Measurements from ENCODE around the gene THSD4. TPM values are rescaled to one million over a fixed set of nuclear protein-coding genes. Genes with fewer than 3 reads are reported as not detected.

Gene THSD4
- polyA plus RNA-seq, 1 experiment = 45.8 TPM

- DNase-seq (ENCODE audit: low read depth, low spot score) = no peak
- H3K9me3 ChIP-seq (ENCODE audit: control insufficient read depth, insufficient read depth, low read length) = no peaks in the 10 kb centered on the region; the same call in 1 of the 2 replicates
- no peaks in the 10 kb centered on the region for H3K27me3 ChIP-seq (ENCODE audit: control insufficient read depth, insufficient read depth, low read length)
- CTCF ChIA-PET = interaction anchor here (0.6 to 4.8 kb wide), 13 partner anchors 22 to 692 kb away, joined by 3 to 75 read pairs (median 9); no protein-coding TSS in a partner anchor
- H3K4me3 ChIP-seq (ENCODE audit: low read depth, low read length) = no peak overlapping the region
- POLR2A ChIA-PET = interaction anchor here (0.7 kb wide), 1 partner anchor 91 kb away, joined by 11 read pairs; no protein-coding TSS in a partner anchor
- TF ChIP-seq CTCF (IDR thresholded peaks at IDR 0.05; ENCODE audit: low read depth, low read length) = no peak
- H3K27ac ChIP-seq (ENCODE audit: low read depth, low read length) = no peak overlapping the region
Observed at GRCh38 chr15:71800190-71800589, 684.9 kb downstream of the THSD4 start.

- Histone ChIP-seq H3K4me3 (ENCODE audit: low read depth, low read length) (no peak overlapping the region; the same call in 1 of the 2 replicates), H3K27ac (ENCODE audit: low read depth, low read length) (peak overlapping the region; percentile 59), H3K27me3 (ENCODE audit: control insufficient read depth, insufficient read depth, low read length) (no peaks in the 10 kb centered on the region), H3K9me3 (ENCODE audit: control insufficient read depth, insufficient read depth, low read length) (no peaks in the 10 kb centered on the region; the same call in 1 of the 2 replicates)
- CTCF ChIA-PET = interaction anchor here (0.6 to 4.8 kb wide), 39 partner anchors 11 to 1044 kb away, joined by 3 to 75 read pairs (median 4); partner anchors contain the start of gene LRRC49
- DNase-seq (ENCODE audit: low read depth, low spot score) = peak; percentile 67
- peak; percentile 88 for TF ChIP-seq CTCF (IDR thresholded peaks at IDR 0.05; ENCODE audit: low read depth, low read length)
- POLR2A ChIA-PET = interaction anchor here (0.9 kb wide), 1 partner anchor 57 kb away, joined by 3 read pairs; no protein-coding TSS in a partner anchor
Observed at GRCh38 chr15:71800835-71801745, 685.8 kb downstream of the THSD4 start.

GRCh38 chr15:71801935-71802655 lies 686.8 kb downstream of the THSD4 start:
- DNase-seq (ENCODE audit: low read depth, low spot score) = no peak
- H3K9me3 ChIP-seq (ENCODE audit: control insufficient read depth, insufficient read depth, low read length) = no peaks in the 10 kb centered on the region; the same call in 1 of the 2 replicates
- no peaks in the 10 kb centered on the region for H3K27me3 ChIP-seq (ENCODE audit: control insufficient read depth, insufficient read depth, low read length)
- ChIA-PET POLR2A (no interaction called here), CTCF (interaction anchor here (0.5 to 4.8 kb wide), 25 partner anchors 15 to 1045 kb away, joined by 3 to 75 read pairs (median 5); partner anchors contain the start of gene LRRC49)
- no peak overlapping the region for H3K27ac ChIP-seq (ENCODE audit: low read depth, low read length)
- TF ChIP-seq CTCF (IDR thresholded peaks at IDR 0.05; ENCODE audit: low read depth, low read length) = no peak
- H3K4me3 ChIP-seq (ENCODE audit: low read depth, low read length) = no peak overlapping the region

DNA sequence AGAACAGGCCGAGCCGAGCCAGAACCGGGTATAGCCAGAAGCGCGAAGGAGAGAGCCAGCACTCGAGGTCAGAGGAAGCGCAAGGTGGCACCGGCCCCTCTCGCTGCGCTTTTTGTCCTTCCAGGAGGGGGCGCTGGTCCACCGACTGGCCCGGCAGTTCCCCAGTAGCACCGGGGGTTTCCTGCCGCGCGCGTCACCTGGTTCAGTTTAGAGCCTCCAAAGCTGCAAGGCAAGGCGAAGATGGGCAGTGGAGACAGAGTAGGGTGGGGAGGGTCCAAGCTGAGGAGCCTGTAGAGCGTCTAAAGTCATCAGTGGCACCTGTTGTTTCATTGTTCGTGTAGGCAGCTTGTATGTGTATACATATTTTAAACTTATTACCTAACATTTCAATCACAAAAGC lies 687.5 kb downstream of the THSD4 start:
- CTCF ChIA-PET = interaction anchor here (0.5 to 4.8 kb wide), 5 partner anchors 49 to 828 kb away, joined by 3 to 75 read pairs (median 17); no protein-coding TSS in a partner anchor
- Histone ChIP-seq H3K27me3 (ENCODE audit: control insufficient read depth, insufficient read depth, low read length) (no peaks in the 10 kb centered on the region), H3K4me3 (ENCODE audit: low read depth, low read length) (no peak overlapping the region), H3K27ac (ENCODE audit: low read depth, low read length) (no peak overlapping the region), H3K9me3 (ENCODE audit: control insufficient read depth, insufficient read depth, low read length) (no peaks in the 10 kb centered on the region; the same call in 1 of the 2 replicates)
- TF ChIP-seq CTCF (IDR thresholded peaks at IDR 0.05; ENCODE audit: low read depth, low read length) = peak; percentile 33; the same call in 1 of the 2 replicates
- DNase-seq (ENCODE audit: low read depth, low spot score) = no peak
- POLR2A ChIA-PET = no interaction called here

Measured in AG04450 (cell line).